IMR-90 (cell line): ENCODE measurements around the gene PIKFYVE. TPM values are rescaled to one million over a fixed set of nuclear protein-coding genes. Genes with fewer than 3 reads are reported as not detected.

ENCODE experiments used
- ATAC-seq: fragments of 200-7000 bp; cut with Tn5 transposase; 2 replicates; pipeline ENCODE4 v1.9.1; 2020; ENCODE audit warnings: low read depth, mild to moderate bottlenecking, moderate library complexity
- BruUV-seq: library from RNA; stranded (reverse); fragments of 400-500 nt; replicated peaks from 2 replicates; lab custom pipeline; 2021; lab: Mats Ljungman, UMichigan
- CTCF ChIA-PET: fragments of 300-600 bp; formaldehyde crosslinking; extraction: SDS; loops from one replicate; lab custom pipeline; 2021; ENCODE audit warnings: antibody characterized with exemption; lab: Yijun Ruan, JAX
- POLR2A ChIA-PET: fragments of 300-600 bp; sonication (Branson Sonifier 250); formaldehyde crosslinking; loops from one replicate; lab custom pipeline; 2022; ENCODE audit warnings: antibody characterized with exemption; ENCODE audit not compliant: unreplicated experiment; lab: Charles Lee
- DNase-seq: peaks from one replicate; pipeline ENCODE4 v3.0.0; 2013
- H2AFZ ChIP-seq: replicated peaks from 2 replicates; pipeline ENCODE3; 2013; ENCODE audit warnings: low read length, mild to moderate bottlenecking; ENCODE audit not compliant: poor library complexity
- H2AK5ac ChIP-seq: 2 replicates; pipeline ENCODE4 v1.6.1; 2013; ENCODE audit warnings: low read depth, low read length, inconsistent platforms
- H2AK9ac ChIP-seq: replicated peaks from 2 replicates; pipeline ENCODE3; 2013; ENCODE audit warnings: mild to moderate bottlenecking, low read depth, low read length, moderate library complexity; ENCODE audit not compliant: poor library complexity
- H2BK120ac ChIP-seq: 2 replicates; pipeline ENCODE4 v1.6.1; 2013; ENCODE audit warnings: low read depth, low read length, inconsistent platforms
- H2BK15ac ChIP-seq: 3 replicates; pipeline ENCODE4 v1.6.1; 2013; ENCODE audit warnings: low read depth, low read length, inconsistent platforms
- H2BK20ac ChIP-seq: 2 replicates; pipeline ENCODE4 v1.6.1; 2013; ENCODE audit warnings: low read depth, mild to moderate bottlenecking, inconsistent platforms, low read length, moderate library complexity
- H2BK5ac ChIP-seq: 2 replicates; pipeline ENCODE4 v1.6.1; 2013; ENCODE audit warnings: mild to moderate bottlenecking, low read depth, low read length, inconsistent platforms; ENCODE audit not compliant: poor library complexity, severe bottlenecking
- H3K14ac ChIP-seq: replicated peaks from 2 replicates; pipeline ENCODE4 v1.6.1; 2013; ENCODE audit warnings: low read depth, low read length, inconsistent platforms
- H3K18ac ChIP-seq: 2 replicates; pipeline ENCODE4 v1.6.1; 2013; ENCODE audit warnings: low read depth, low read length, control low read depth
- H3K23ac ChIP-seq: 2 replicates; pipeline ENCODE4 v1.6.1; 2013; ENCODE audit warnings: low read depth, low read length, inconsistent platforms
- H3K27ac ChIP-seq: 2 replicates; pipeline ENCODE4 v1.5.1; 2013; ENCODE audit warnings: mild to moderate bottlenecking, control low read depth, low read length; ENCODE audit not compliant: insufficient read depth
- H3K27me3 ChIP-seq: 2 replicates; pipeline ENCODE4 v1.6.1; 2013; ENCODE audit warnings: low read length; ENCODE audit not compliant: control insufficient read depth, insufficient read depth
- H3K36me3 ChIP-seq: 2 replicates; pipeline ENCODE4 v1.6.1; 2013; ENCODE audit warnings: low read length, mixed read lengths; ENCODE audit not compliant: control insufficient read depth, insufficient read depth
- H3K4ac ChIP-seq: 2 replicates; pipeline ENCODE4 v1.6.1; 2013; ENCODE audit warnings: low read depth, low read length, inconsistent platforms
- H3K4me1 ChIP-seq: 2 replicates; pipeline ENCODE4 v1.6.1; 2013; ENCODE audit warnings: low read length, mixed read lengths; ENCODE audit not compliant: control insufficient read depth, insufficient read depth
- H3K4me2 ChIP-seq: 2 replicates; pipeline ENCODE4 v1.6.1; 2013; ENCODE audit warnings: low read depth, mild to moderate bottlenecking, control low read depth, low read length, moderate library complexity
- H3K4me3 ChIP-seq: 2 replicates; pipeline ENCODE4 v1.5.1; 2013; ENCODE audit warnings: low read depth, mild to moderate bottlenecking, control low read depth, low read length, moderate library complexity; ENCODE audit not compliant: insufficient read depth
- H3K56ac ChIP-seq: 2 replicates; pipeline ENCODE4 v1.6.1; 2013; ENCODE audit warnings: low read length, inconsistent platforms; ENCODE audit not compliant: insufficient read depth; ENCODE audit errors: extremely low read depth
- H3K79me1 ChIP-seq, 2 experiments: 2 replicates each; pipeline ENCODE4 v1.6.1; 2013; ENCODE audit warnings: low read length in 2 of 2, inconsistent platforms in 1 of 2, low read depth in 1 of 2
- H3K9ac ChIP-seq: 2 replicates; pipeline ENCODE4 v1.6.1; 2013; ENCODE audit warnings: low read depth, low read length, control low read depth
- H3K9me1 ChIP-seq: 2 replicates; pipeline ENCODE4 v1.6.1; 2013; ENCODE audit warnings: low read length, inconsistent platforms; ENCODE audit not compliant: insufficient read depth
- H3K9me3 ChIP-seq: 2 replicates; pipeline ENCODE4 v1.6.1; 2013; ENCODE audit warnings: low read length; ENCODE audit not compliant: control insufficient read depth, insufficient read depth
- H4K20me1 ChIP-seq: 2 replicates; pipeline ENCODE4 v1.6.1; 2013; ENCODE audit warnings: low read length, inconsistent platforms; ENCODE audit not compliant: insufficient read depth
- H4K5ac ChIP-seq: 2 replicates; pipeline ENCODE4 v1.6.1; 2013; ENCODE audit warnings: mild to moderate bottlenecking, low read depth, low read length, control low read depth
- H4K8ac ChIP-seq, 2 experiments: 2 replicates each; pipeline ENCODE4 v1.6.1; 2013; ENCODE audit warnings: low read depth in 2 of 2, low read length in 2 of 2, control low read depth in 1 of 2, inconsistent platforms in 1 of 2
- H4K91ac ChIP-seq: 2 replicates; pipeline ENCODE4 v1.6.1; 2013; ENCODE audit warnings: low read depth, low read length, inconsistent platforms; ENCODE audit not compliant: insufficient read depth
- BHLHE40 ChIP-seq: fragments of 150-350 bp; IDR thresholded peaks from 2 replicates; pipeline ENCODE4 v1.6.1; 2016; ENCODE audit warnings: mild to moderate bottlenecking, low read depth, low read length
- FOS ChIP-seq: fragments of 150-350 bp; IDR thresholded peaks from 2 replicates; pipeline ENCODE4 v1.6.1; 2016; ENCODE audit warnings: low read depth, low read length
- RAD21 ChIP-seq: IDR thresholded peaks from 2 replicates; pipeline ENCODE4 v1.6.1; 2012; ENCODE audit warnings: low read length, improper control_type of control experiment
- WGBS, 2 experiments: methylation state at CpG; one replicate each; pipeline versions ENCODE4 v1.1.5 to v1.1.7; 2013; ENCODE audit warnings: missing lambda C conversion rate in 2 of 2; ENCODE audit not compliant: insufficient read length in 1 of 2; ENCODE audit errors: extremely low coverage in 2 of 2; 5-methylcytosine and 5-hydroxymethylcytosine counted together
- dilution Hi-C: fragments of 300-500 bp; cut with HindIII; formaldehyde crosslinking; loops from one replicate; pipeline ENCODE4 v1.14.3; 2018; ENCODE audit warnings: low sequenced_read_pairs; ENCODE audit not compliant: unreplicated experiment
- in situ Hi-C: fragments of 300-500 bp; cut with MboI; formaldehyde crosslinking; loops from 3 replicates; pipeline ENCODE4 v1.14.3; 2019; ENCODE audit warnings: low sequenced_read_pairs, inconsistent platforms, mixed read lengths
- intact Hi-C: fragments of 100-400 bp; cut with micrococcal nuclease; formaldehyde crosslinking; loops from 2 replicates; pipeline ENCODE4 v1.10.0; 2022
- polyA plus RNA-seq, 3 experiments: library from polyadenylated mRNA; depleted of rRNA; stranded (reverse); fragments of >200 nt; gene quantifications; 2 replicates each; pipeline ENCODE4 v1.2.3, GENCODE V29; 2012; ENCODE audit warnings: low replicate concordance in 1 of 3
- total RNA-seq: library from RNA; depleted of rRNA; stranded (reverse); fragments of >200 nt; gene quantifications from 2 replicates; pipeline ENCODE4 v1.2.3, GENCODE V29; 2012

PIKFYVE gene
- total and polyA plus RNA-seq, 2 of the 4 experiments (the other 2 are of a cell fraction): 9.3 to 34.6 TPM

DNA sequence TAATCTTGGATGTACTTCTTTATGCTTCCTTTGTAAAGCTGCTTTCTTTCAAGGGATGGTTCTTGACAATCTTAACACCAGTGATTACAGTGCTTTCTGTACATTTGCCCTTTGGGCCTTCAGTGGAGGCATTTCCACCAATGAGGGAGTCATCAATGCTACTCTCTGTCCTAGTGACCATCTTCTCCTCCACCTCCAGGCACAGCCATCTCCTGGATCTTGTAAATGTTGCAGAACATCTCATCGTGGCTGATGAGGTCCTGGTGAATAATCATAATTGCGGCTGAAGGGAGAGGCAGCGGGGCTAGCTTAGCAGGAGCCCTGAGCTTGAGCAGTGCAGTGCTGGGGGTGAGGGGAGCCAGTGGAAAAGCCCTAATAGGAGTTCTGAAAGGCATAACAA, 43.7 kb upstream of the PIKFYVE start:
- Histone ChIP-seq H3K23ac (no peak overlapping the region), H3K14ac (no peak overlapping the region), H2BK20ac (no peak overlapping the region), H3K18ac (no peak overlapping the region), H2BK5ac (no peak overlapping the region), H4K91ac (no peak overlapping the region), H3K9ac (no peak overlapping the region), H3K56ac (no peak overlapping the region), H3K79me1 (no peaks in the 10 kb centered on the region), H3K4me2 (no peak overlapping the region), H3K27me3 (peaks cover 2% of the 10 kb centered on the region; the same call in 1 of the 2 replicates), H2AFZ (peak overlapping the region; percentile 43), H4K5ac (no peak overlapping the region), H3K9me3 (no peaks in the 10 kb centered on the region), H2AK5ac (no peak overlapping the region), H2BK15ac (no peak overlapping the region), H3K36me3 (no peaks in the 10 kb centered on the region), H3K4me1 (no peaks in the 10 kb centered on the region), H2BK120ac (no peak overlapping the region), H3K27ac (no peak overlapping the region), H3K4ac (no peak overlapping the region), H3K4me3 (no peak overlapping the region), H2AK9ac (peak overlapping the region; percentile 24), H4K8ac (no peak overlapping the region), H4K20me1 (no peaks in the 10 kb centered on the region), H3K9me1 (no peaks in the 10 kb centered on the region)
- peak; percentile 27 for DNase-seq
- no peak for ATAC-seq
- intact Hi-C loops: no loop called here
- TF ChIP-seq BHLHE40 (no peak), FOS (no peak), RAD21 (no peak)
- ChIA-PET POLR2A (no interaction called here), CTCF (interaction anchor here (0.5 kb wide), 1 partner anchor 28 kb away, joined by 4 read pairs; no protein-coding TSS in a partner anchor)
- WGBS, 2 experiments: 40% methylated on average over 1 of the region's 3 CpGs; no CpG with 5 or more reads in 1 of the 2 experiments
- dilution Hi-C loops: no loop called here
- in situ Hi-C loops: no loop called here
- no TSS peak for BruUV-seq
